Lower leg skin (tissue), 4 donors: ENCODE measurements around the gene FOXP1. TPM values are rescaled to one million over a fixed set of nuclear protein-coding genes. Genes with fewer than 3 reads are reported as not detected.

ENCODE experiments used
- DNase-seq, 2 donors: peaks; one replicate each; pipeline ENCODE4 v3.0.0-alpha.2; 2019; ENCODE audit warnings: low spot score in 2 of 2
- H3K4me3 ChIP-seq: fragments of 200-600 bp; sonication (generic); 2 replicates; pipeline ENCODE4 v1.5.1; 2017; ENCODE audit warnings: mild to moderate bottlenecking, low read depth; ENCODE audit not compliant: poor library complexity, severe bottlenecking
- POLR2A ChIP-seq, 2 donors: fragments of 450-650 bp; IDR thresholded peaks; one replicate each; pipeline ENCODE4 v1.6.1; 2016 to 2017; ENCODE audit warnings: antibody characterized with exemption in 2 of 2, mild to moderate bottlenecking in 1 of 2, moderate library complexity in 1 of 2
- WGBS, 2 donors: methylation state at CpG; one replicate each; pipeline ENCODE4 v1.1.5; 2018; 5-methylcytosine and 5-hydroxymethylcytosine counted together
- intact Hi-C: fragments of 100-400 bp; cut with DNase I; formaldehyde crosslinking; loops from one replicate; pipeline ENCODE4 v1.15.0; 2023; ENCODE audit warnings: low total_unique reads
- total RNA-seq, 4 donors: library from RNA; depleted of rRNA; stranded (reverse); fragments of >200 nt; gene quantifications; one replicate each; pipeline ENCODE4 v1.1.0, GENCODE V29; 2016
- TF ChIP-seq, protein P1 (sequence below), 3 donors: fragments of 450-650 bp; IDR thresholded peaks; one replicate each; pipeline ENCODE4 v1.5.1; 2016; ENCODE audit warnings: antibody characterized with exemption in 3 of 3, mild to moderate bottlenecking in 3 of 3, moderate library complexity in 2 of 3

FOXP1 gene
- total RNA-seq, 4 donors from 2014 or later = 46.6 to 66.6 (median 55.2) TPM

GRCh38 chr3:71302604-71303003, 280.9 kb downstream of the FOXP1 start:
- WGBS, 2 donors = 92 to 96% methylated on average over 2 of the region's 2 CpGs
- TF ChIP-seq, protein P1, sequence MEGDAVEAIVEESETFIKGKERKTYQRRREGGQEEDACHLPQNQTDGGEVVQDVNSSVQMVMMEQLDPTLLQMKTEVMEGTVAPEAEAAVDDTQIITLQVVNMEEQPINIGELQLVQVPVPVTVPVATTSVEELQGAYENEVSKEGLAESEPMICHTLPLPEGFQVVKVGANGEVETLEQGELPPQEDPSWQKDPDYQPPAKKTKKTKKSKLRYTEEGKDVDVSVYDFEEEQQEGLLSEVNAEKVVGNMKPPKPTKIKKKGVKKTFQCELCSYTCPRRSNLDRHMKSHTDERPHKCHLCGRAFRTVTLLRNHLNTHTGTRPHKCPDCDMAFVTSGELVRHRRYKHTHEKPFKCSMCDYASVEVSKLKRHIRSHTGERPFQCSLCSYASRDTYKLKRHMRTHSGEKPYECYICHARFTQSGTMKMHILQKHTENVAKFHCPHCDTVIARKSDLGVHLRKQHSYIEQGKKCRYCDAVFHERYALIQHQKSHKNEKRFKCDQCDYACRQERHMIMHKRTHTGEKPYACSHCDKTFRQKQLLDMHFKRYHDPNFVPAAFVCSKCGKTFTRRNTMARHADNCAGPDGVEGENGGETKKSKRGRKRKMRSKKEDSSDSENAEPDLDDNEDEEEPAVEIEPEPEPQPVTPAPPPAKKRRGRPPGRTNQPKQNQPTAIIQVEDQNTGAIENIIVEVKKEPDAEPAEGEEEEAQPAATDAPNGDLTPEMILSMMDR (IDR thresholded peaks at IDR 0.05) = no peak
- no peak for TF ChIP-seq POLR2A (IDR thresholded peaks at IDR 0.05)
- intact Hi-C loops = no loop called here
- no peak overlapping the region for H3K4me3 ChIP-seq
- DNase-seq = no peak

- intact Hi-C loops = no loop called here
- DNase-seq = no peak
- TF ChIP-seq, protein P1 (IDR thresholded peaks at IDR 0.05) = no peak
- no peak for TF ChIP-seq POLR2A (IDR thresholded peaks at IDR 0.05)
- 85% methylated on average over 4 of the region's 4 CpGs for WGBS, 2 donors
- H3K4me3 ChIP-seq = no peak overlapping the region
These were observed 282.6 kb downstream of the FOXP1 start for GRCh38 chr3:71300951-71301393.

DNA sequence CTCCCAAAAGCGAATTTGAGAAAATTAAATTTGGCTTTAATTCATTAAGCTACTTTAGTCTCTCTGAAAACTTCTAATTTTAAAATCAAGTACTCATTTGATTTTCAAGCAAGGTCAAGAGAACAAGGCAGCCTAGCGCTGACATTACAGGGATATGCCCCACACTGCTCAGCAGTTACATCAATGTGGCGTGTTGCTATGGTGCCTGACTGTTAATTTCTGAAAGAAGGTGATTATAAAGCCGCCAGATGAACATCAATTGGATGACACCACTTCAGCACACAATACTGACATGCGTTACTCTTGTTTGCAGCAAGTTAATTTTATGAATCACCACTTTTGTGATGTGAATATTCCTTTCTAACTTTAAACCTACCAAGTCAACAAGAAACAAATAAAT, 284.4 kb downstream of the FOXP1 start:
- no peak for TF ChIP-seq POLR2A (IDR thresholded peaks at IDR 0.05)
- TF ChIP-seq, protein P1 (IDR thresholded peaks at IDR 0.05) = no peak
- 95 to 96% methylated on average over 5 of the region's 5 CpGs for WGBS, 2 donors
- intact Hi-C loops = no loop called here
- no peak for DNase-seq
- H3K4me3 ChIP-seq = no peak overlapping the region

DNA sequence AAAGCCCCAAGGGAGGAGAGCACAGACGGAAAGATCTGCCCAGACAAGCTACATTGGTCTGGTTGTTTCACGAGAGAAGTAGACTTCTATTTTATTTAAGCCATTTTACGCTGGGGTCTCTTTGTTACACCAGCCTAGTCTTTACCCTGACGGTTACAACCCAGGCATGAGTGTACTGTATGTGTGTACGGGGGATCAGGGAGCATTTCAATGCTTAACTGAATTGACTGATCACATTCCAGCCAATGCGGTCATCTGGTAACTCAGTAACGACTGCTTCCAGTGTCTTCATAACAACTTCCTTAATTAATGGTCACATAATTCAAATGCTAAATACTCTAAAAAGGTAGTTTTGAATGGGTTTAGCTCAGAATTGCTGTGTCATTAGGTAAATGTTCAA, 288.6 kb downstream of the FOXP1 start:
- H3K4me3 ChIP-seq = no peak overlapping the region
- intact Hi-C loops = no loop called here
- no peak for DNase-seq
- 88 to 91% methylated on average over 7 of the region's 7 CpGs for WGBS, 2 donors
- no peak for TF ChIP-seq POLR2A (IDR thresholded peaks at IDR 0.05)
- TF ChIP-seq, protein P1 (IDR thresholded peaks at IDR 0.05) = no peak

DNA sequence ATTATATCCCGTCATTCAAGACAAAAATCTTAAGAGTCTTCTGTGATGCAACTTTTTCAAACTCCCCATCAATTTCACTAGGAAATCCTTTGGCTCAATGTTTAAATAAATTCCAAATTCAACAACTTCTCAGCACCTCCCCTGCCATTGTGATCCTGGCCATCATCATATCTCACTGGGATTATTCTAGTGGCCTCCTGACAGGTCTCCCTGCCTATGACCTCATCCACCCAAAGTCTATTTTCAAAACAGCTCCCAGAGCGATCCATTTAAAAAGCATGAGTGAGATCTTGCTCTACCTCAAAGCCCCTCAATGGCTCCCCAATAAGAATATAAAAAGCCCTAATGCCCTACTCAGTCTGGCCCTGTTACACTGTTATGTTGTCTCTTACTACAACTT, 293.2 kb downstream of the FOXP1 start:
- TF ChIP-seq, protein P1 (IDR thresholded peaks at IDR 0.05) = no peak
- no peak for TF ChIP-seq POLR2A (IDR thresholded peaks at IDR 0.05)
- H3K4me3 ChIP-seq = no peak overlapping the region
- no peak for DNase-seq
- 97 to 100% methylated on average over 2 of the region's 2 CpGs for WGBS, 2 donors
- intact Hi-C loops = no loop called here

GRCh38 chr3:71288269-71288930, 295.1 kb downstream of the FOXP1 start:
- intact Hi-C loops = no loop called here
- DNase-seq = no peak
- H3K4me3 ChIP-seq = no peak overlapping the region
- TF ChIP-seq POLR2A (IDR thresholded peaks at IDR 0.05) = no peak
- TF ChIP-seq, protein P1 (IDR thresholded peaks at IDR 0.05) = no peak
- 92 to 95% methylated on average over 4 of the region's 4 CpGs for WGBS, 2 donors
